ENCODE results near the gene PKN1.

PKN1 gene

DNA sequence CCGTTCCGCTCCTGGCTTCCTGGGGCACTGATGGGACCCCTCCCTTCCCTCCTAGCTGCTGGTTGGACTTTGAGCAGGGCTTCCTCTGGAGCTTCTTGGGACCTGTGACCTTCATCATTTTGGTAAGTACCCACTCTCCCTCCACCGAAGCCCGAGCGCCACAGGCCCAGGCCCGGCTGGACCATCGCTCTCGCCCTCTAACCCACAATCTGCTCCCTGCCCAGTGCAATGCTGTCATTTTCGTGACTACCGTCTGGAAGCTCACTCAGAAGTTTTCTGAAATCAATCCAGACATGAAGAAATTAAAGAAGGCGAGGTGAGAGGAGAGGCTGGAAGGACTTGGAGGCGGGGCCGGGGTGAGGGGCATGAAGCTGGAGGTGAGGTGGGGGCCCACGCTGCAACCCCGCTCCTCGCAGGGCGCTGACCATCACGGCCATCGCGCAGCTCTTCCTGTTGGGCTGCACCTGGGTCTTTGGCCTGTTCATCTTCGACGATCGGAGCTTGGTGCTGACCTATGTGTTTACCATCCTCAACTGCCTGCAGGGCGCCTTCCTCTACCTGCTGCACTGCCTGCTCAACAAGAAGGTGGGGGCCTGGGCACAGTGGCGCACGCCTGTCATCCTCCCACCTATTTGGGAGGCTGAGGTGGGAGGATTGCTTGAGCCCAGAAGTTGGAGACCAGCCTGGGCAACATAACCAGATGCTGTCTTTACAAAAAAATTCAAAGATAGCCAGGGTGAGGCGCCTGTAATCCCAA is 26.3 kb upstream of the PKN1 start:
- no peak for DNase-seq

- no peak for DNase-seq
Measured at GRCh38 chr19:14407605-14408484, 25.3 kb upstream of the PKN1 start.

GRCh38 chr19:14408491-14409145 is 24.5 kb upstream of the PKN1 start:
- no peak for DNase-seq

- no peak for DNase-seq
Measured at GRCh38 chr19:14409146-14410023, 23.7 kb upstream of the PKN1 start.

DNA sequence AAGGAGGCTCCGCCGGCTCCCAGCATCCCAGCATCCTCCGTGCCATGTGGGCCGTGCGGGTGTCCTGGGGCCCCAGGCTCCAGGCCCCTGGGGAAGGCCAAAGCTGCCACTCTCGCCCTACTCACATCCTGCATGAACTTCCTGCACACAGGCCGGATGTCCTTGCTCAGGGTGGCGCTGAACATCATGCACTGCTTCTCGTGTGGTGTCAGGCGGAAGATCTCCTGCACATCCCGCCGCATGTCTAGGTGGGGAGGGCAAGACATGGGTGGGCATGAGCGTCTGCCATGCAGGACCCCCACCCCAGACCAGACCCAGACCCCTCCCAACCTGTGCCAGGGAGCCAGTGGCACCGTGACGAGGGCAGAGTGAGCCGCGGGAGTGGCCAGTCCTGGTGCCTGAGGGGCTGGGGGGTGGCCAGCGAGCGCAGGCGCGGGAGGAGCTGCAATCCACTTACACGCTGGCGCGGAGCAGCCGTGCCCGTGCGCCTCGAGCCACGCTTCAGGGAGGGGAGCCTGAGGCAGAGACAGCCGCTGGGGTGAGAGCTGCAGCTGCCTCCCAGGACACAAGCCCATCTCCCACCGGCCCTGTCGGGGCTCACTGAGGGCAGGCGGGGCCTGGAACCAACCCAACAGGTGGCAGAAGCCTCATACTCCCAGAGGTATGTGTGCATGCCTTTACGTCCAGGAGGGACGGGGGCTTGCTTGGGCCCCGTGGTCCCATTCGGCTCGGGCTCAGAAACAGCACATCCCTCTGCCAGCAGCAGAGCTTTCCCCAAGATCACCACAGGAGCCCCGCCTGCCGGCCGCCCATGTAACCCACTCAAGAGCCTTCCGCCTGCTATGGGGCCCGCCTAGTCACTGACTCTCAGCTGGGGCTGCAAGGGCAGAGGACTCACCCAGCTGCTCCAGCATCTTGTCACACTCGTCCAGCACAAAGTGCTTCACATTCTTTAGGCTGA is 22.7 kb upstream of the PKN1 start:
- DNase-seq = no peak

DNA sequence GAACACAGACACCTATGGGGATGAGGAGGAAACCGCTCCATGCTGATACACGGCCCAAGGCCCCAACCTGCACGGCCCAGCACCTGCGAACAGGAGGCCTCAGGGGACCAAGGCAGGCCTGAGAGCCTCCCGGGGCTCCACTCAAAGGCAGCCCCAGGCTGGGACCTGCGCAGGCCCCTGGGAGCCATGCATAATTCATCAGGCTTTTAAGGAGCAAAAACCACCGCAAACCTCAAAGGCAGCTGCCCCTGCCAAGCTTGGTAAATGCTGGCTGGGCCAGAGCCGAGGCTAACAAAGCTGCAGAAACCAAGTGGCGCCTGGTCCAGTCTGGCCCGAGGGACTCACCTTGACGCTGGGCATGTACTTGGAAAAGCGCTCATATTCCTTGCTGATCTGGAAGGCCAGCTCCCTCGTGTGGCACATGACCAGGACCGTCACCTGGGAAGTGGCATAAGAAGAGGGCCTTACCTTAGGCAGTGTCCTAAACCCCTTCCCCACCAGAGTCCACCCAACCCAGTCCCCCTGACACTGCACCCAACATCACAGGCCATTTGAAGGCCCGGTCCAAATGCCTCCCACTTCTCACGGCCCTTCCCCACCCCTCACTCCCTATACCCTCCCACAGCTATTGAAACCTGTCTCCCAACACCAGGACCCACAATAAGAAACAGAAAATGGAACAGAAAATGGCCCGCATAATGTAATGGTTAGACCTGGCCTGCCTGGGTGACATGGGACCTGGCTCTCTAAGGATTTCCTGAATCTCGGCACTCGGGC is 21.8 kb upstream of the PKN1 start:
- no peak for DNase-seq

DNA sequence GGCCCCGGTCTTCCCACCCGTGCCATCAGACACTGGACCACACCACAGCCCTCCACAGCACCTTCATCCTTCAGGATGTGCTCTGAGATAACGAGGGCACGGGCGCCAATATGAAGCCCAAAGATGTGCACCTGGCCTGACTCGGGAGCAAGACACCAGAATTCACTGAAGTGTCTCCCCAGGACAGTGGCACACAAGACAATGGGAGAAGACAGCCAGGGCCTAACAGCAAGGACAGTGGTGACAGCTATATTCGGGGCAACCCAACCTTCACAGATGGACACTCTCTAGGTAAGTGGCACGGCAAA is 21.2 kb upstream of the PKN1 start:
- DNase-seq = no peak

- no peak for DNase-seq
Measured at GRCh38 chr19:14412324-14412995, 20.6 kb upstream of the PKN1 start.

DNA sequence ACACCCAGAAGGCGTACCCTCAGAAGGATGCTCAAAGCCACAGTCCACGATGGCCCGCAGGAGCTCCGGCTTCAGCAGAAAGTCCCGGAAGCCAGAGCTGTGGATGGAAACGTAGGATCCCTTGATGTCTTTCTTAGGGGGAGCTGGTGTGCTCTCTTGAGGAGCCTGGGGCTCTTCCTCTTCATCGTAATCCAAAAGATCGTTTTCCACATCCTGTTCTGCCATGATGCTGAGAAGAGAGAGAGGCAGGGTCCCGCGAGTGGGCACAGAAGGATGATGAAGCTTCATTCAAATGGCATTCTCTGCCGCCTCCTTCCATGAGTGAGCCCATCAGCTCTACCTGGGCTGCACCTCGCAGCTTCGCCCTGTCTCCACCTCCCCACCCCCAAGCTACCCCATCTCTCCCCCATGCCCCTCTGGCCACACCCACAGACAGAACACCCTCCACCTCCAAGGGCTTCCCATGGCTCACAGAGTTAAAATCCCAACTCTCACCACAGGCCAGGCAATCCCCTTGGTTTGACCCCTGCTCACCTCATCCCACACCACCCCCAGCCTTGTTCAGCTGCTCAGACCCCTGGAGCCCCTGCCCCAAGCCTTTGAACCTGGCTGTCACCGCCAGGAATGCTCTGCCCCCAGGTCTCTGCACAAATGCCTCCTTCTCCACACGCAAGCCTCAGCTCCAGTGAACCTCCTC is 20.0 kb upstream of the PKN1 start:
- no peak for DNase-seq

DNA sequence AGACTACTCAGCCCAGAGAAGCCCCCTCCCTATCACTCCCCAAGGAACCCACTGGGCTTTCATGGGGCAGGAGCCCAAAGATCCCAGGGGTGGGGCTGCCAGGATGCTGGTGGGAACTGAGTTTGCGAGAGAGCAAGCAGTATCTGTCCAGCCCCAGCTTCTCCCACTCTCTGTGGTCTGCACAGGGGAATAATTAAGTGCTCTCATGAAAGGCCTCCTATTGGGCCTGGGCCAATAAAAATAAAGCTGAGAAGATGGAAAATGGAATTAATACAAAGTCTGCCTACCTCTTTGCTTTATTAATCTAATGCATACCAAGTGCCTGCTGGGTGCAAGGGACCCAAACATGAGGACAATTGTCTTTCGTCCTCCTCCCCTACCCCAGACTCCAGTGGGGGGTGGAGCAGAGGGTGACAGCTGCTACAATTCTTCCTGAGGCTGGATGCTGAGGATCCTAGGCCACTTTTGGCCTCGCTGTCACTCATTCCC is 19.4 kb upstream of the PKN1 start:
- DNase-seq = no peak

DNA sequence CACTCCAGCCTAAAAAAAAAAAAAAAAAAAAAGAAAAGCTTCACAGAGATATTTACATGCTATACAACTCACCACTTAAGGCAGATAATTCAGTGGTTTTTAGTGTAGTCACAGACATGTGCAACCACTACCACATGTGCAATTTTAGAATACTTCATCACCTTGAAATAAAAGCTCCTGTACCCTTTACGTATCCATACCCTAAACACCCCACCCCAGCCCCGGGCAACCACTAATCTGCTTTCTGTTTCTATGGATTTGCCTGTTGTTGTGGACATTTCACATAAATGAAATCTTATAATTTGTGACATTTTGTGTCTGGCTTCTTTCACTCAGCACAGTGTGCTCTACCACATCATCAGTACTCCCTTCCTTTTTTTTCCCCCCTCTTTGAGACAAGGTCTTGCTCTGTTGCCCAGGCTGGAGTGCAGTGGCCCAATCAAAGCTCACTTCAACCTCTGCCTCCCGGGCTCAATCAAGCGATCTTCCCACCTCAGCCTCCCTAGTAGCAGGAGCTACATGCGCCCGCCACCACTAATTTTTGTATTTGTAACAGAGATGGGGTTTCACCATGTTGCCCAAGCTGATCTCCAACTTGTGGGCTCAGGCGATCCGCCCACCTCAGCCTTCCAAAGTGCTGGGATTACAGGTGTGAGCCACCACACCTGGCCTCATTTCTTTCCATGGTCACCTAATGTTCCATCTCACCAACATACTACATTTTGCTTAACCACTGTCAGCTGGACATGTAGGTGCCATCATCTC is 18.0 kb upstream of the PKN1 start:
- DNase-seq = no peak

GRCh38 chr19:14416817-14417231 is 16.3 kb upstream of the PKN1 start:
- DNase-seq = no peak

- no peak for DNase-seq
Measured at GRCh38 chr19:14418856-14419105, 14.3 kb upstream of the PKN1 start.

GRCh38 chr19:14419106-14419813 is 13.8 kb upstream of the PKN1 start, which contains the start of gene DDX39A:
Gene DDX39A, minus strand, starts transcription at chr19:14419341. Its CDS starts 6,121 bp downstream, at chr19:14413220.
- peak; percentile 96 for DNase-seq

DNA sequence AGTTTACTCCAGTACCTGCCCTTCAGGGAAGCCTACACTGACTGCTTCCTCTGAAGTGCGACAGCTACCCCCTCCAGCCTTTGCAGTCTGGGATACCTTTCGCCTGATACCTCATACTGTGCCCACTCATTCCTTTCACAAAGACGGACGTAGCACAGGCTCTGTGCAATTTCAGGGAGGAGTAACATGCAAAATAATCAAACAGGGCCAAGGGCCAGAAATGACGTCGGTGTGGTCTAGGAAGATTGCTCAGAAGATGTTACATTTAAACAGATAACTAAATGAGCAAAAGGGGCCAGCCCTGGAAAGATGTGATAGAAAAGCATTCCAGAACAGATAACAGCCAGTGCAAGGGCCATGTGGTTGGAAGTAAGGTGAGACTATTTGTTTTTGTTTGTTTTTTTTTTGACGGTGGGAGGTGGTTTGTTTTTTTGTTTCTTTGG is 7.4 kb upstream of the PKN1 start:
- no peak for DNase-seq

- DNase-seq = no peak
Measured at GRCh38 chr19:14427461-14427860, 5.6 kb upstream of the PKN1 start.

GRCh38 chr19:14428882-14429416 is 4.2 kb upstream of the PKN1 start:
- DNase-seq = no peak

- DNase-seq = no peak
Measured at GRCh38 chr19:14430712-14431111, 2.4 kb upstream of the PKN1 start.

Measured in NCI-H2227 treated with DMSO at 0.1 percent for 48 hours (cell line).